Endothelial cell (in vitro differentiated cells): ENCODE measurements around the gene RHOH. TPM values are rescaled to one million over a fixed set of nuclear protein-coding genes. Genes with fewer than 3 reads are reported as not detected.

Source experiments
- DNase-seq: peaks from one replicate; pipeline ENCODE4 v3.0.0; 2021; ENCODE audit warnings: low spot score
- H3K27ac Mint-ChIP-seq: one replicate; pipeline ENCODE4 v1.8.0; 2021; ENCODE audit warnings: mixed read lengths, inconsistent platforms; ENCODE audit not compliant: unreplicated experiment
- H3K27me3 Mint-ChIP-seq: one replicate; pipeline ENCODE4 v1.8.0; 2021; ENCODE audit warnings: mild to moderate bottlenecking, moderate library complexity, mixed read lengths, inconsistent platforms; ENCODE audit not compliant: unreplicated experiment
- H3K36me3 Mint-ChIP-seq: one replicate; pipeline ENCODE4 v1.8.0; 2021; ENCODE audit warnings: mild to moderate bottlenecking, low read depth, mixed read lengths, inconsistent platforms; ENCODE audit not compliant: unreplicated experiment
- H3K4me1 Mint-ChIP-seq: one replicate; pipeline ENCODE4 v1.8.0; 2021; ENCODE audit warnings: mild to moderate bottlenecking, mixed read lengths, inconsistent platforms; ENCODE audit not compliant: unreplicated experiment
- H3K4me3 Mint-ChIP-seq: one replicate; pipeline ENCODE4 v1.8.0; 2021; ENCODE audit warnings: mild to moderate bottlenecking, mixed read lengths, inconsistent platforms; ENCODE audit not compliant: unreplicated experiment
- H3K9me3 Mint-ChIP-seq: one replicate; pipeline ENCODE4 v1.8.0; 2021; ENCODE audit warnings: mixed read lengths, inconsistent platforms; ENCODE audit not compliant: unreplicated experiment
- CTCF ChIP-seq: fragments of 200-600 bp; sonication (generic); IDR thresholded peaks from one replicate; pipeline ENCODE4 v1.5.0; 2021; ENCODE audit warnings: antibody characterized with exemption; ENCODE audit not compliant: unreplicated experiment
- total RNA-seq: library from RNA; stranded (reverse); fragmentation: NEBNext Ultra II Directional; extraction: Animal tissue kit (Norgen Biotek cat#: 25700); gene quantifications from one replicate; pipeline ENCODE4 v1.2.1, GENCODE V29; 2021; ENCODE audit not compliant: unreplicated experiment

RHOH gene
- total RNA-seq, 1 donor from 2014 or later, result 20.4 TPM

GRCh38 chr4:40179360-40179759 is 17.5 kb upstream of the RHOH start:
- peaks cover 20% of the 10 kb centered on the region for H3K4me1 Mint-ChIP-seq
- TF ChIP-seq CTCF, result no peak
- H3K9me3 Mint-ChIP-seq, result no peaks in the 10 kb centered on the region
- no peak overlapping the region for H3K27ac Mint-ChIP-seq
- H3K4me3 Mint-ChIP-seq, result no peak overlapping the region
- peaks cover 5% of the 10 kb centered on the region for H3K27me3 Mint-ChIP-seq
- DNase-seq, result no peak
- no peaks in the 10 kb centered on the region for H3K36me3 Mint-ChIP-seq

- no peaks in the 10 kb centered on the region for H3K36me3 Mint-ChIP-seq
- H3K9me3 Mint-ChIP-seq, result no peaks in the 10 kb centered on the region
- H3K4me1 Mint-ChIP-seq, result peaks cover 14% of the 10 kb centered on the region
- no peak for TF ChIP-seq CTCF
- no peak overlapping the region for H3K27ac Mint-ChIP-seq
- no peak overlapping the region for H3K4me3 Mint-ChIP-seq
- DNase-seq, result no peak
- H3K27me3 Mint-ChIP-seq, result peaks cover 2% of the 10 kb centered on the region
Observed at GRCh38 chr4:40180356-40180755, 16.5 kb upstream of the RHOH start.

- H3K4me3 Mint-ChIP-seq, result no peak overlapping the region
- H3K27me3 Mint-ChIP-seq, result peaks cover 2% of the 10 kb centered on the region
- H3K9me3 Mint-ChIP-seq, result no peaks in the 10 kb centered on the region
- H3K4me1 Mint-ChIP-seq, result peaks cover 7% of the 10 kb centered on the region
- H3K36me3 Mint-ChIP-seq, result no peaks in the 10 kb centered on the region
- DNase-seq, result no peak
- no peak overlapping the region for H3K27ac Mint-ChIP-seq
- no peak for TF ChIP-seq CTCF
Observed at GRCh38 chr4:40182001-40182400, 14.8 kb upstream of the RHOH start.

GRCh38 chr4:40182954-40183353 is 13.9 kb upstream of the RHOH start:
- no peak for TF ChIP-seq CTCF
- Mint-ChIP-seq H3K4me3 (no peak overlapping the region), H3K27me3 (peaks cover under 1% of the 10 kb centered on the region), H3K4me1 (peaks cover 7% of the 10 kb centered on the region), H3K9me3 (no peaks in the 10 kb centered on the region), H3K36me3 (no peaks in the 10 kb centered on the region), H3K27ac (no peak overlapping the region)
- no peak for DNase-seq

- no peaks in the 10 kb centered on the region for H3K36me3 Mint-ChIP-seq
- DNase-seq, result no peak
- H3K4me1 Mint-ChIP-seq, result peaks cover under 1% of the 10 kb centered on the region
- no peaks in the 10 kb centered on the region for H3K9me3 Mint-ChIP-seq
- H3K27ac Mint-ChIP-seq, result no peak overlapping the region
- no peaks in the 10 kb centered on the region for H3K27me3 Mint-ChIP-seq
- TF ChIP-seq CTCF, result no peak
- no peak overlapping the region for H3K4me3 Mint-ChIP-seq
Observed at GRCh38 chr4:40183615-40184411, 13.0 kb upstream of the RHOH start.
